ENCODE data around the gene GFOD2.

- no peak for TF ChIP-seq CTCF (IDR thresholded peaks at IDR 0.05)
- TF ChIP-seq POLR2AphosphoS5 (IDR thresholded peaks at IDR 0.05), result no peak
- TF ChIP-seq POLR2A (IDR thresholded peaks at IDR 0.05), result no peak
- no peak for TF ChIP-seq EP300 (IDR thresholded peaks at IDR 0.05)
Observed at GRCh38 chr16:67679935-67680897, 38.9 kb downstream of the GFOD2 start.
